Panc1 (cell line): ENCODE measurements around the gene POU2AF1. TPM values are rescaled to one million over a fixed set of nuclear protein-coding genes. Genes with fewer than 3 reads are reported as not detected.

ENCODE experiments used
- ATAC-seq: fragments of 200-7000 bp; cut with Tn5 transposase; 2 replicates; pipeline ENCODE4 v1.9.1; 2020; ENCODE audit warnings: mild to moderate bottlenecking, moderate library complexity
- BruUV-seq: library from RNA; stranded (reverse); fragments of 400-500 nt; replicated peaks from 2 replicates; lab custom pipeline; 2021; lab: Mats Ljungman, UMichigan
- CTCF ChIA-PET: fragments of 300-600 bp; sonication (Branson Sonifier 250); formaldehyde crosslinking; loops from one replicate; lab custom pipeline; 2022; ENCODE audit warnings: antibody characterized with exemption; lab: Charles Lee
- POLR2A ChIA-PET: fragments of 300-600 bp; sonication (Branson Sonifier 250); formaldehyde crosslinking; loops from one replicate; lab custom pipeline; 2022; ENCODE audit warnings: antibody characterized with exemption; lab: Charles Lee
- DNase-seq: peaks from one replicate; pipeline ENCODE4 v3.0.0-alpha.2; 2010; ENCODE audit warnings: low read depth, low spot score
- H3K27ac ChIP-seq: 2 replicates; pipeline ENCODE4 v1.5.1; 2011; ENCODE audit warnings: mild to moderate bottlenecking, low read length, inconsistent platforms
- H3K27me3 ChIP-seq: fragments of 200-500 bp; sonication (Bioruptor generic); 2 replicates; pipeline ENCODE4 v1.6.0; 2014; ENCODE audit warnings: low read length, inconsistent platforms; ENCODE audit not compliant: control insufficient read depth, insufficient read depth
- H3K36me3 ChIP-seq: fragments of 200-500 bp; sonication (Bioruptor generic); 2 replicates; pipeline ENCODE4 v1.5.1; 2014; ENCODE audit warnings: inconsistent platforms, mild to moderate bottlenecking, low read length, moderate library complexity; ENCODE audit not compliant: control insufficient read depth, insufficient read depth
- H3K4me1 ChIP-seq: 2 replicates; pipeline ENCODE4 v1.5.1; 2011; ENCODE audit warnings: inconsistent platforms, mild to moderate bottlenecking, low read length, moderate library complexity; ENCODE audit not compliant: control insufficient read depth, insufficient read depth
- H3K4me3 ChIP-seq, 2 experiments: 2 replicates each; pipeline ENCODE4 v1.5.1; 2011 to 2012; ENCODE audit warnings: low read depth in 2 of 2, low read length in 2 of 2, mild to moderate bottlenecking in 2 of 2, inconsistent platforms in 1 of 2, moderate library complexity in 1 of 2
- H3K9me3 ChIP-seq: fragments of 200-500 bp; sonication (Bioruptor generic); 2 replicates; pipeline ENCODE4 v1.5.1; 2014; ENCODE audit warnings: low read depth, mild to moderate bottlenecking, inconsistent platforms, low read length, moderate library complexity; ENCODE audit not compliant: control insufficient read depth, insufficient read depth
- POLR2AphosphoS5 ChIP-seq: IDR thresholded peaks from 2 replicates; pipeline ENCODE4 v1.6.1; 2012; ENCODE audit warnings: mild to moderate bottlenecking, low read depth, low read length, moderate library complexity
- SIN3A ChIP-seq: IDR thresholded peaks from 2 replicates; pipeline ENCODE4 v1.6.1; 2012; ENCODE audit warnings: low read depth, mild to moderate bottlenecking, low read length, moderate library complexity, borderline replicate concordance; ENCODE audit not compliant: insufficient read depth
- TCF7L2 ChIP-seq: IDR thresholded peaks from 2 replicates; pipeline ENCODE4 v1.6.1; 2011; ENCODE audit warnings: mild to moderate bottlenecking, low read depth, low read length, inconsistent platforms
- in situ Hi-C: cut with HindIII; loops from 2 replicates; pipeline ENCODE4 v1.10.0; 2016; ENCODE audit warnings: low sequenced_read_pairs, low pct_unique_long_range_greater_than_20kb
- intact Hi-C: fragments of 100-400 bp; cut with micrococcal nuclease; formaldehyde crosslinking; loops from one replicate; pipeline ENCODE4 v1.10.0; 2022; ENCODE audit not compliant: unreplicated experiment
- microRNA-seq: library from miRNA; unstranded; fragments of <30 nt; microRNA quantifications from one replicate; pipeline ENCODE4 v1.1.0, GENCODE V29; 2020; ENCODE audit not compliant: unreplicated experiment
- total RNA-seq: library from RNA; stranded (reverse); gene quantifications from one replicate; pipeline ENCODE4 v1.2.1, GENCODE V29; 2021; ENCODE audit not compliant: unreplicated experiment
- TF ChIP-seq, protein P1 (sequence below), 2 experiments: IDR thresholded peaks; 2 replicates each; pipeline ENCODE4 v1.6.1; 2011 to 2012; ENCODE audit warnings: low read depth in 2 of 2, control low read depth in 1 of 2, low read length in 1 of 2, mild to moderate bottlenecking in 1 of 2, moderate library complexity in 1 of 2; ENCODE audit not compliant: insufficient read depth in 1 of 2
- TF ChIP-seq, protein P2 (sequence below): fragments of 450-650 bp; IDR thresholded peaks from 2 replicates; pipeline ENCODE4 v1.5.1; 2017; ENCODE audit warnings: mild to moderate bottlenecking

POU2AF1 gene
- total RNA-seq, 1 experiment from 2014 or later, result 0.18 TPM

DNA sequence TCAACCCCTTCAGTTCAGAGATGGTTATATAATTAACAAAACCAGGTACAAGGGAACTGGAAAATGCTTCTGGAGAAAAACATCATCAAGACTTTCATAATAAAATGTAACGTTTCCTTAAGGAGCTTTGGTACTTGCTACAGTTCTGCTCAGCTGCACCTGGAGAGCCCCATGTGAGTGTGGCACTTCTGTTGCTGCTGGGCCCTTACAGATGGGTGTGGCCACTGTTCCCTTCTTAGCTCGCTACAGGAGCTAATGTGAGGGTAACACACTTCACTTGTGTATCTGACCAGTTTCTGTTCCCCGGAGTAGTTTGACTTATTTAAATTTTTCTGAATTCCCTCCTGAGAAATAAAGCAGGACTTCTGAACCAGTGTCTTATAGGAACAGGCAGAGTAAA, 76.8 kb downstream of the POU2AF1 start:
- intact Hi-C loops, result no loop called here

More for the DNA sequence above, 76.8 kb downstream of the POU2AF1 start:
- ATAC-seq (no peak), DNase-seq (no peak)
- Histone ChIP-seq H3K27me3 (peaks cover 35% of the 10 kb centered on the region), H3K36me3 (no peaks in the 10 kb centered on the region), H3K9me3 (no peaks in the 10 kb centered on the region), H3K4me3 (no peak overlapping the region), H3K27ac (no peak overlapping the region), H3K4me1 (no peaks in the 10 kb centered on the region)
- in situ Hi-C loops, result no loop called here
- no TSS peak for BruUV-seq
- ChIA-PET POLR2A (no interaction called here), CTCF (no interaction called here)
- TF ChIP-seq SIN3A (no peak), TCF7L2 (no peak), POLR2AphosphoS5 (no peak)
- TF ChIP-seq, protein P1, sequence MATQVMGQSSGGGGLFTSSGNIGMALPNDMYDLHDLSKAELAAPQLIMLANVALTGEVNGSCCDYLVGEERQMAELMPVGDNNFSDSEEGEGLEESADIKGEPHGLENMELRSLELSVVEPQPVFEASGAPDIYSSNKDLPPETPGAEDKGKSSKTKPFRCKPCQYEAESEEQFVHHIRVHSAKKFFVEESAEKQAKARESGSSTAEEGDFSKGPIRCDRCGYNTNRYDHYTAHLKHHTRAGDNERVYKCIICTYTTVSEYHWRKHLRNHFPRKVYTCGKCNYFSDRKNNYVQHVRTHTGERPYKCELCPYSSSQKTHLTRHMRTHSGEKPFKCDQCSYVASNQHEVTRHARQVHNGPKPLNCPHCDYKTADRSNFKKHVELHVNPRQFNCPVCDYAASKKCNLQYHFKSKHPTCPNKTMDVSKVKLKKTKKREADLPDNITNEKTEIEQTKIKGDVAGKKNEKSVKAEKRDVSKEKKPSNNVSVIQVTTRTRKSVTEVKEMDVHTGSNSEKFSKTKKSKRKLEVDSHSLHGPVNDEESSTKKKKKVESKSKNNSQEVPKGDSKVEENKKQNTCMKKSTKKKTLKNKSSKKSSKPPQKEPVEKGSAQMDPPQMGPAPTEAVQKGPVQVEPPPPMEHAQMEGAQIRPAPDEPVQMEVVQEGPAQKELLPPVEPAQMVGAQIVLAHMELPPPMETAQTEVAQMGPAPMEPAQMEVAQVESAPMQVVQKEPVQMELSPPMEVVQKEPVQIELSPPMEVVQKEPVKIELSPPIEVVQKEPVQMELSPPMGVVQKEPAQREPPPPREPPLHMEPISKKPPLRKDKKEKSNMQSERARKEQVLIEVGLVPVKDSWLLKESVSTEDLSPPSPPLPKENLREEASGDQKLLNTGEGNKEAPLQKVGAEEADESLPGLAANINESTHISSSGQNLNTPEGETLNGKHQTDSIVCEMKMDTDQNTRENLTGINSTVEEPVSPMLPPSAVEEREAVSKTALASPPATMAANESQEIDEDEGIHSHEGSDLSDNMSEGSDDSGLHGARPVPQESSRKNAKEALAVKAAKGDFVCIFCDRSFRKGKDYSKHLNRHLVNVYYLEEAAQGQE (IDR thresholded peaks at IDR 0.05; ENCODE audit: insufficient read depth in 1 of 2, low read depth in 2 of 2, low read length in 1 of 2), result no peak
- TF ChIP-seq, protein P2, sequence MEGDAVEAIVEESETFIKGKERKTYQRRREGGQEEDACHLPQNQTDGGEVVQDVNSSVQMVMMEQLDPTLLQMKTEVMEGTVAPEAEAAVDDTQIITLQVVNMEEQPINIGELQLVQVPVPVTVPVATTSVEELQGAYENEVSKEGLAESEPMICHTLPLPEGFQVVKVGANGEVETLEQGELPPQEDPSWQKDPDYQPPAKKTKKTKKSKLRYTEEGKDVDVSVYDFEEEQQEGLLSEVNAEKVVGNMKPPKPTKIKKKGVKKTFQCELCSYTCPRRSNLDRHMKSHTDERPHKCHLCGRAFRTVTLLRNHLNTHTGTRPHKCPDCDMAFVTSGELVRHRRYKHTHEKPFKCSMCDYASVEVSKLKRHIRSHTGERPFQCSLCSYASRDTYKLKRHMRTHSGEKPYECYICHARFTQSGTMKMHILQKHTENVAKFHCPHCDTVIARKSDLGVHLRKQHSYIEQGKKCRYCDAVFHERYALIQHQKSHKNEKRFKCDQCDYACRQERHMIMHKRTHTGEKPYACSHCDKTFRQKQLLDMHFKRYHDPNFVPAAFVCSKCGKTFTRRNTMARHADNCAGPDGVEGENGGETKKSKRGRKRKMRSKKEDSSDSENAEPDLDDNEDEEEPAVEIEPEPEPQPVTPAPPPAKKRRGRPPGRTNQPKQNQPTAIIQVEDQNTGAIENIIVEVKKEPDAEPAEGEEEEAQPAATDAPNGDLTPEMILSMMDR, result no peak

Small RNA genes within 50 kb of the gene (microRNA-seq; reads per million reads assigned to microRNA genes)
- not detected for gene MIR4491

Other genes with a start within 250 kb of the POU2AF1 start
- gene POU2AF2, start 133.6 kb downstream of the POU2AF1 start, total RNA-seq, result not detected
- 0.64 TPM for gene POU2AF3, start 80.7 kb downstream of the POU2AF1 start, total RNA-seq
- not detected for gene BTG4, start 133.1 kb upstream of the POU2AF1 start, total RNA-seq
- not detected for gene HOATZ, start 135.5 kb upstream of the POU2AF1 start, total RNA-seq
- 3.6 TPM for gene LAYN, start 161.4 kb upstream of the POU2AF1 start, total RNA-seq
- gene SIK2, start 223.2 kb upstream of the POU2AF1 start, total RNA-seq, result 17.0 TPM